ENCODE measurements around the gene B3GALT6.

B3GALT6 gene

GRCh38 chr1:1239227-1239613, 7.2 kb downstream of the B3GALT6 start:
- no peak for TF ChIP-seq CTBP1 (IDR thresholded peaks at IDR 0.05; ENCODE audit: borderline replicate concordance)
- no peak for TF ChIP-seq ELF4 (IDR thresholded peaks at IDR 0.05)
- no peak for TF ChIP-seq PKNOX1 (IDR thresholded peaks at IDR 0.05)
- no peak for TF ChIP-seq BHLHE40 (IDR thresholded peaks at IDR 0.05; ENCODE audit: borderline replicate concordance)
- TF ChIP-seq LEF1 (IDR thresholded peaks at IDR 0.05; ENCODE audit: borderline replicate concordance) = no peak
- no peak for DNase-seq (ENCODE audit: extremely low spot score)
- ChIA-PET CTCF (no interaction called here), POLR2A (interaction anchor here (0.9 to 1.0 kb wide), 2 partner anchors 9 to 91 kb away, joined by 3 to 4 read pairs; no protein-coding TSS in a partner anchor)

GRCh38 chr1:1239614-1240347, 7.7 kb downstream of the B3GALT6 start:
- CTCF ChIA-PET = no interaction called here
- no peak for DNase-seq (ENCODE audit: extremely low spot score)
- TF ChIP-seq NFRKB (IDR thresholded peaks at IDR 0.05) (no peak), FOXK2 (IDR thresholded peaks at IDR 0.05) (no peak), BHLHE40 (IDR thresholded peaks at IDR 0.05; ENCODE audit: borderline replicate concordance) (no peak), ZNF384 (IDR thresholded peaks at IDR 0.05) (no peak), CTBP1 (IDR thresholded peaks at IDR 0.05; ENCODE audit: borderline replicate concordance) (no peak), ELF4 (IDR thresholded peaks at IDR 0.05) (no peak), TARDBP (IDR thresholded peaks at IDR 0.05) (no peak), LEF1 (IDR thresholded peaks at IDR 0.05; ENCODE audit: borderline replicate concordance) (no peak), FOXM1 (IDR thresholded peaks at IDR 0.05; ENCODE audit: borderline replicate concordance) (no peak), PKNOX1 (IDR thresholded peaks at IDR 0.05) (no peak), HDGF (IDR thresholded peaks at IDR 0.05; ENCODE audit: borderline replicate concordance) (no peak)
- POLR2A ChIA-PET = interaction anchor here (0.9 to 1.0 kb wide), 2 partner anchors 8 to 92 kb away, joined by 3 to 4 read pairs; no protein-coding TSS in a partner anchor

- TF ChIP-seq ARNT (IDR thresholded peaks at IDR 0.05) (no peak), SP1 (IDR thresholded peaks at IDR 0.05) (no peak), L3MBTL2 (conservative IDR thresholded peaks at IDR 0.05) (no peak), ZNF384 (IDR thresholded peaks at IDR 0.05) (no peak), CTBP1 (IDR thresholded peaks at IDR 0.05; ENCODE audit: borderline replicate concordance) (no peak), BHLHE40 (IDR thresholded peaks at IDR 0.05; ENCODE audit: borderline replicate concordance) (no peak), PKNOX1 (IDR thresholded peaks at IDR 0.05) (no peak), FOXK2 (IDR thresholded peaks at IDR 0.05) (no peak), FOXA1 (IDR thresholded peaks at IDR 0.05) (no peak), TARDBP (IDR thresholded peaks at IDR 0.05) (no peak), ELF4 (IDR thresholded peaks at IDR 0.05) (no peak), HDGF (IDR thresholded peaks at IDR 0.05; ENCODE audit: borderline replicate concordance) (no peak), NFRKB (IDR thresholded peaks at IDR 0.05) (no peak), FOXM1 (IDR thresholded peaks at IDR 0.05; ENCODE audit: borderline replicate concordance) (no peak), LEF1 (IDR thresholded peaks at IDR 0.05; ENCODE audit: borderline replicate concordance) (no peak)
- POLR2A ChIA-PET = no interaction called here
- no peak for DNase-seq (ENCODE audit: extremely low spot score)
- CTCF ChIA-PET = no interaction called here
These were observed 8.3 kb downstream of the B3GALT6 start for GRCh38 chr1:1240348-1240732.

- DNase-seq (ENCODE audit: extremely low spot score) = no peak
- POLR2A ChIA-PET = no interaction called here
- CTCF ChIA-PET = no interaction called here
- TF ChIP-seq FOXA1 (IDR thresholded peaks at IDR 0.05) (no peak), TARDBP (IDR thresholded peaks at IDR 0.05) (no peak), ZNF384 (IDR thresholded peaks at IDR 0.05) (no peak), FOXM1 (IDR thresholded peaks at IDR 0.05; ENCODE audit: borderline replicate concordance) (no peak), PKNOX1 (IDR thresholded peaks at IDR 0.05) (no peak), LEF1 (IDR thresholded peaks at IDR 0.05; ENCODE audit: borderline replicate concordance) (no peak), L3MBTL2 (conservative IDR thresholded peaks at IDR 0.05) (no peak)
These were observed 9.0 kb downstream of the B3GALT6 start for GRCh38 chr1:1240822-1241587.

GRCh38 chr1:1241588-1242219, 9.7 kb downstream of the B3GALT6 start:
- ChIA-PET CTCF (no interaction called here), POLR2A (no interaction called here)
- no peak for DNase-seq (ENCODE audit: extremely low spot score)
- TF ChIP-seq L3MBTL2 (conservative IDR thresholded peaks at IDR 0.05) = no peak
- TF ChIP-seq CTBP1 (IDR thresholded peaks at IDR 0.05; ENCODE audit: borderline replicate concordance) = no peak
- no peak for TF ChIP-seq TARDBP (IDR thresholded peaks at IDR 0.05)
- TF ChIP-seq FOXK2 (IDR thresholded peaks at IDR 0.05) = no peak
- no peak for TF ChIP-seq NFRKB (IDR thresholded peaks at IDR 0.05)
- no peak for TF ChIP-seq BHLHE40 (IDR thresholded peaks at IDR 0.05; ENCODE audit: borderline replicate concordance)
- no peak for TF ChIP-seq ELF4 (IDR thresholded peaks at IDR 0.05)
- no peak for TF ChIP-seq HDGF (IDR thresholded peaks at IDR 0.05; ENCODE audit: borderline replicate concordance)
- TF ChIP-seq SUZ12 (IDR thresholded peaks at IDR 0.05) = no peak

All from HEK293T (cell line).